K562 (cell line): ENCODE measurements around the gene CELA3B. TPM values are rescaled to one million over a fixed set of nuclear protein-coding genes. Genes with fewer than 3 reads are reported as not detected.

Experiments
- ATF7 ChIP-seq: fragments of 450-650 bp; IDR thresholded peaks from 2 replicates; pipeline ENCODE4 v1.7.1; 2014; ENCODE audit warnings: mild to moderate bottlenecking, moderate library complexity
- BRD4 ChIP-seq: fragments of 200-600 bp; sonication (generic); IDR thresholded peaks from 2 replicates; pipeline ENCODE4 v1.6.1; 2017; ENCODE audit warnings: inconsistent platforms
- CBFA2T2 ChIP-seq: fragments of 450-650 bp; conservative IDR thresholded peaks from 2 replicates; pipeline ENCODE4 v1.6.1; 2017; ENCODE audit warnings: mild to moderate bottlenecking
- CREB1 ChIP-seq, 2 experiments: sonication (generic) in 1 of 2; formaldehyde crosslinking in 1 of 2; IDR thresholded peaks; 2 replicates each; pipeline versions ENCODE4 v1.6.1 to v1.8.0; 2012 to 2022; ENCODE audit warnings: inconsistent platforms in 1 of 2, mild to moderate bottlenecking in 1 of 2, missing genetic modification reagents in 1 of 2, moderate library complexity in 1 of 2
- CTBP1 ChIP-seq: fragments of 450-650 bp; IDR thresholded peaks from 2 replicates; pipeline ENCODE4 v1.6.1; 2016; ENCODE audit warnings: borderline replicate concordance
- DNMT1 ChIP-seq: fragments of 450-650 bp; IDR thresholded peaks from 2 replicates; pipeline ENCODE4 v1.6.1; 2016; ENCODE audit warnings: antibody characterized with exemption, mild to moderate bottlenecking
- HDAC1 ChIP-seq, 2 experiments: fragments of 450-650 bp; IDR thresholded peaks; 2 replicates each; pipeline ENCODE4 v1.6.1; 2016 to 2017; ENCODE audit warnings: inconsistent platforms in 1 of 2, mild to moderate bottlenecking in 1 of 2, moderate library complexity in 1 of 2
- HMG20B ChIP-seq: fragments of 250-450 bp; sonication (Bioruptor Pico); IDR thresholded peaks from 2 replicates; pipeline ENCODE4 v1.5.0; 2021; ENCODE audit warnings: mild to moderate bottlenecking
- L3MBTL2 ChIP-seq: fragments of 450-650 bp; IDR thresholded peaks from 2 replicates; pipeline ENCODE4 v1.6.1; 2016; ENCODE audit warnings: mild to moderate bottlenecking, moderate library complexity
- NFE2 ChIP-seq: IDR thresholded peaks from 2 replicates; pipeline ENCODE4 v1.6.1; 2014; ENCODE audit warnings: antibody characterized with exemption, low read depth
- OTX1 ChIP-seq: fragments of 450-650 bp; formaldehyde crosslinking; IDR thresholded peaks from 2 replicates; pipeline ENCODE4 v1.4.0; 2022; ENCODE audit warnings: mild to moderate bottlenecking
- SMARCA5 ChIP-seq: fragments of 450-650 bp; IDR thresholded peaks from 2 replicates; pipeline ENCODE4 v1.6.1; 2016
- ZNF668 ChIP-seq: fragments of 250-450 bp; sonication (Bioruptor Pico); IDR thresholded peaks from 2 replicates; pipeline ENCODE4 v1.8.0; 2022; ENCODE audit warnings: mild to moderate bottlenecking, inconsistent platforms
- polyA plus RNA-seq, 8 experiments: library from polyadenylated mRNA; depleted of rRNA in 4 of 8; stranded (reverse) in 5 of 8; unstranded in 3 of 8; fragments of >200 nt; fragmentation: Nextera tagmentation in 2 of 8; fragmentation: Illumina TruSeq in 1 of 8; extraction: Ambion mirVana in 2 of 8; extraction: Trizol in 1 of 8; gene quantifications; 2 replicates each; pipeline versions ENCODE4 v1.2.1 to v1.2.3, GENCODE V29; 2011 to 2014; ENCODE audit warnings: inconsistent platforms in 1 of 8, missing spikeins in 1 of 8
- total RNA-seq, 7 experiments: library from RNA; depleted of rRNA in 6 of 7; stranded (reverse); fragments of >200 nt in 6 of 7; fragmentation: Illumina TruSeq in 2 of 7; extraction: Trizol in 2 of 7; gene quantifications; 2 replicates each; pipeline versions ENCODE4 v1.2.1 to v1.2.3, GENCODE V29; 2011 to 2021; ENCODE audit warnings: low replicate concordance in 1 of 7
- TF ChIP-seq, protein P1 (sequence below): sonication (generic); formaldehyde crosslinking; IDR thresholded peaks from 2 replicates; pipeline ENCODE4 v1.8.1; 2022; ENCODE audit warnings: missing genetic modification reagents
- TF ChIP-seq, protein P2 (sequence below): sonication (generic); formaldehyde crosslinking; IDR thresholded peaks from 2 replicates; pipeline ENCODE4 v1.8.1; 2023; ENCODE audit warnings: mild to moderate bottlenecking, missing genetic modification reagents, moderate library complexity
- TF ChIP-seq, protein P3 (sequence below): sonication (generic); formaldehyde crosslinking; IDR thresholded peaks from 2 replicates; pipeline ENCODE4 v1.8.0; 2023; ENCODE audit warnings: mild to moderate bottlenecking, missing genetic modification reagents
- TF ChIP-seq, protein P4 (sequence below): fragments of 450-650 bp; IDR thresholded peaks from 2 replicates; pipeline ENCODE4 v1.7.1; 2018; ENCODE audit warnings: mild to moderate bottlenecking, low read depth; ENCODE audit not compliant: partially characterized antibody

The CELA3B gene
- total and polyA plus RNA-seq, 9 of the 15 experiments (the other 6 are each of a cell fraction or from before 2014, with no cell fraction given) = 3.1 TPM; not detected in 8

DNA sequence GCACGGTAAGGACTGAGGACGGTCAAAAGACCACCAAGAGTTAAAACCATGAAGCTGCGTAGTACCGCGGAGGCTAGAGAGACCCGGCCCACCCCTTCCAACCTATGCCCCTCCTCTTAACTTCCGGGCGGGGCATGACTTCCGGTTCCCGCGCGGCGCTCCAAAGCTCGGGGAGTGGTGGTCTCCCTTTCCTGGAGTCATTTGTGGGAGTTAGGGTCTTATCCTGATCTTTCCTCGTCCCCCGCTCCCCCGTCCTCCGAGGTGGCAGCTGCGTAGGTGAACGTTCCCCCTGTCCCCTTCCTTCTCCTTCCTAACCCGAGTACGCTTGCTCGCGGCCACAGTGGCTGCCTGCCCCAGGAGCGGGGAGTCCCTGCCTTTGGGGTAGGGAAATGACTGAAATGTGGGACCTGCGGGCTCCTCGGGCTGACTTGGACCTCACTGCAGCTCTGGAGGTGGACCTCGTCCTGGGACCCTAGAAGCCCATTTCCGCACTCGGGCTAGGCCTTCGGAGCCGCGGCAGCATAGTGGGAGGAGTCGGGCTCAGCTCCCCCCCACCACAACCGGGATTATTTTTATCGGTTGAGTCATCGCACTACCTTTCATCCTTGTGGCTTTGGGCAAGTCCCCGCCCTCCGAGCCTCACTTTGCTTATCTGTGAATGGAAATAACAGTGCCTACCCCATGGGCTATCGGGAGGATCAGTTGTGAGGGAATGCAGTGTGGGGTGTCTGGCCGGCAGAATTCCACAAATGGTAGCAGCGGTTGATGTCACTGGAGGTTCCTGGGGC, 48.7 kb downstream of the CELA3B start (continued):
- TF ChIP-seq CREB1 (IDR thresholded peaks at IDR 0.05) (peak; percentile 42; the same call in 1 of the 2 replicates), CREB1 (CRISPR knock-in tag; IDR thresholded peaks at IDR 0.05) (no peak; the same call in 1 of the 2 replicates), DNMT1 (peak; percentile 34; the same call in 1 of the 2 replicates), BRD4 (peak; percentile 93), ZNF668 (no peak), CTBP1 (peak; percentile 92), ATF7 (peak; percentile 89), HMG20B (CRISPR knock-in tag) (peak; percentile 74), CBFA2T2 (peak; percentile 66; the same call in 1 of the 2 replicates), SMARCA5 (no peak), HDAC1 (IDR thresholded peaks at IDR 0.05) (peak in 1 of 2 experiments; percentile 63; a peak in 1 of 4 replicates), NFE2 (peak; percentile 53; the same call in 1 of the 2 replicates), OTX1 (CRISPR knock-in tag) (peak; percentile 85; the same call in 1 of the 2 replicates), L3MBTL2 (peak; percentile 69; the same call in 1 of the 2 replicates)
- TF ChIP-seq, protein P1, sequence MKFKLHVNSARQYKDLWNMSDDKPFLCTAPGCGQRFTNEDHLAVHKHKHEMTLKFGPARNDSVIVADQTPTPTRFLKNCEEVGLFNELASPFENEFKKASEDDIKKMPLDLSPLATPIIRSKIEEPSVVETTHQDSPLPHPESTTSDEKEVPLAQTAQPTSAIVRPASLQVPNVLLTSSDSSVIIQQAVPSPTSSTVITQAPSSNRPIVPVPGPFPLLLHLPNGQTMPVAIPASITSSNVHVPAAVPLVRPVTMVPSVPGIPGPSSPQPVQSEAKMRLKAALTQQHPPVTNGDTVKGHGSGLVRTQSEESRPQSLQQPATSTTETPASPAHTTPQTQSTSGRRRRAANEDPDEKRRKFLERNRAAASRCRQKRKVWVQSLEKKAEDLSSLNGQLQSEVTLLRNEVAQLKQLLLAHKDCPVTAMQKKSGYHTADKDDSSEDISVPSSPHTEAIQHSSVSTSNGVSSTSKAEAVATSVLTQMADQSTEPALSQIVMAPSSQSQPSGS = no peak
- TF ChIP-seq, protein P2, sequence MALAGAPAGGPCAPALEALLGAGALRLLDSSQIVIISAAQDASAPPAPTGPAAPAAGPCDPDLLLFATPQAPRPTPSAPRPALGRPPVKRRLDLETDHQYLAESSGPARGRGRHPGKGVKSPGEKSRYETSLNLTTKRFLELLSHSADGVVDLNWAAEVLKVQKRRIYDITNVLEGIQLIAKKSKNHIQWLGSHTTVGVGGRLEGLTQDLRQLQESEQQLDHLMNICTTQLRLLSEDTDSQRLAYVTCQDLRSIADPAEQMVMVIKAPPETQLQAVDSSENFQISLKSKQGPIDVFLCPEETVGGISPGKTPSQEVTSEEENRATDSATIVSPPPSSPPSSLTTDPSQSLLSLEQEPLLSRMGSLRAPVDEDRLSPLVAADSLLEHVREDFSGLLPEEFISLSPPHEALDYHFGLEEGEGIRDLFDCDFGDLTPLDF (CRISPR knock-in tag) = no peak
- TF ChIP-seq, protein P3, sequence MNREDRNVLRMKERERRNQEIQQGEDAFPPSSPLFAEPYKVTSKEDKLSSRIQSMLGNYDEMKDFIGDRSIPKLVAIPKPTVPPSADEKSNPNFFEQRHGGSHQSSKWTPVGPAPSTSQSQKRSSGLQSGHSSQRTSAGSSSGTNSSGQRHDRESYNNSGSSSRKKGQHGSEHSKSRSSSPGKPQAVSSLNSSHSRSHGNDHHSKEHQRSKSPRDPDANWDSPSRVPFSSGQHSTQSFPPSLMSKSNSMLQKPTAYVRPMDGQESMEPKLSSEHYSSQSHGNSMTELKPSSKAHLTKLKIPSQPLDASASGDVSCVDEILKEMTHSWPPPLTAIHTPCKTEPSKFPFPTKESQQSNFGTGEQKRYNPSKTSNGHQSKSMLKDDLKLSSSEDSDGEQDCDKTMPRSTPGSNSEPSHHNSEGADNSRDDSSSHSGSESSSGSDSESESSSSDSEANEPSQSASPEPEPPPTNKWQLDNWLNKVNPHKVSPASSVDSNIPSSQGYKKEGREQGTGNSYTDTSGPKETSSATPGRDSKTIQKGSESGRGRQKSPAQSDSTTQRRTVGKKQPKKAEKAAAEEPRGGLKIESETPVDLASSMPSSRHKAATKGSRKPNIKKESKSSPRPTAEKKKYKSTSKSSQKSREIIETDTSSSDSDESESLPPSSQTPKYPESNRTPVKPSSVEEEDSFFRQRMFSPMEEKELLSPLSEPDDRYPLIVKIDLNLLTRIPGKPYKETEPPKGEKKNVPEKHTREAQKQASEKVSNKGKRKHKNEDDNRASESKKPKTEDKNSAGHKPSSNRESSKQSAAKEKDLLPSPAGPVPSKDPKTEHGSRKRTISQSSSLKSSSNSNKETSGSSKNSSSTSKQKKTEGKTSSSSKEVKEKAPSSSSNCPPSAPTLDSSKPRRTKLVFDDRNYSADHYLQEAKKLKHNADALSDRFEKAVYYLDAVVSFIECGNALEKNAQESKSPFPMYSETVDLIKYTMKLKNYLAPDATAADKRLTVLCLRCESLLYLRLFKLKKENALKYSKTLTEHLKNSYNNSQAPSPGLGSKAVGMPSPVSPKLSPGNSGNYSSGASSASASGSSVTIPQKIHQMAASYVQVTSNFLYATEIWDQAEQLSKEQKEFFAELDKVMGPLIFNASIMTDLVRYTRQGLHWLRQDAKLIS (CRISPR knock-in tag) = no peak; the same call in none of the 2 replicates
- TF ChIP-seq, protein P4, sequence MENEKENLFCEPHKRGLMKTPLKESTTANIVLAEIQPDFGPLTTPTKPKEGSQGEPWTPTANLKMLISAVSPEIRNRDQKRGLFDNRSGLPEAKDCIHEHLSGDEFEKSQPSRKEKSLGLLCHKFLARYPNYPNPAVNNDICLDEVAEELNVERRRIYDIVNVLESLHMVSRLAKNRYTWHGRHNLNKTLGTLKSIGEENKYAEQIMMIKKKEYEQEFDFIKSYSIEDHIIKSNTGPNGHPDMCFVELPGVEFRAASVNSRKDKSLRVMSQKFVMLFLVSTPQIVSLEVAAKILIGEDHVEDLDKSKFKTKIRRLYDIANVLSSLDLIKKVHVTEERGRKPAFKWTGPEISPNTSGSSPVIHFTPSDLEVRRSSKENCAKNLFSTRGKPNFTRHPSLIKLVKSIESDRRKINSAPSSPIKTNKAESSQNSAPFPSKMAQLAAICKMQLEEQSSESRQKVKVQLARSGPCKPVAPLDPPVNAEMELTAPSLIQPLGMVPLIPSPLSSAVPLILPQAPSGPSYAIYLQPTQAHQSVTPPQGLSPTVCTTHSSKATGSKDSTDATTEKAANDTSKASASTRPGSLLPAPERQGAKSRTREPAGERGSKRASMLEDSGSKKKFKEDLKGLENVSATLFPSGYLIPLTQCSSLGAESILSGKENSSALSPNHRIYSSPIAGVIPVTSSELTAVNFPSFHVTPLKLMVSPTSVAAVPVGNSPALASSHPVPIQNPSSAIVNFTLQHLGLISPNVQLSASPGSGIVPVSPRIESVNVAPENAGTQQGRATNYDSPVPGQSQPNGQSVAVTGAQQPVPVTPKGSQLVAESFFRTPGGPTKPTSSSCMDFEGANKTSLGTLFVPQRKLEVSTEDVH = peak; percentile 81
